Fibroblast of villous mesenchyme (primary cell): Measurements from ENCODE around the gene COG4. TPM values are rescaled to one million over a fixed set of nuclear protein-coding genes. Genes with fewer than 3 reads are reported as not detected.

Experiments used
- DNase-seq: peaks from one replicate; pipeline ENCODE4 v3.0.0-alpha.2; 2010; ENCODE audit warnings: low read depth
- H3K4me3 ChIP-seq: 2 replicates; pipeline ENCODE4 v1.5.1; 2011; ENCODE audit warnings: low read depth, mild to moderate bottlenecking, low read length
- total RNA-seq: library from RNA; depleted of rRNA; stranded (reverse); fragments of >200 nt; gene quantifications from 2 replicates; pipeline ENCODE4 v1.2.3, GENCODE V29; 2012
- TF ChIP-seq, protein P1 (sequence below): IDR thresholded peaks from 2 replicates; pipeline ENCODE4 v1.5.1; 2012; ENCODE audit warnings: low read depth, mild to moderate bottlenecking, low read length; ENCODE audit not compliant: insufficient read depth

The COG4 gene
- total RNA-seq, 1 donor, result 64.8 TPM

DNA sequence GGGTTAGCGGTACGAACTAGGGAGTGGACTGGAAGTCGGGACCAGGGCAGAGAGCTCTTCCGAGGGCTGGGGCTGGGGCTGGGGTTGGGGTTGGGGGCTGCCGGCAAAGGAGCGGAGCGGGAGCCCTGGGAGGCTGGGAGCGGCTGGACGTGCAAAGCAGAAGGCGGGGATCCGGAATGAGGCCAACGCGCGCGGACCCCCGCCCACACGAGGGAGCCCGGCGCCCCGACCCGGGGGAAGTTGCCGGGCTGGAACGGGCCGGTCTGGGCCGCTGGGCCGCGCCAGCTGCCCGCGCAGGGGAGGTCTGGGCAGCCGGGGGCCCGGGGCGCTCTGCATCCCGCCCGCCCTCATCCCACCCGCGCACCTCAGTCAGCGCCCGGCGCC, 84.8 kb downstream of the COG4 start:
- TF ChIP-seq, protein P1, sequence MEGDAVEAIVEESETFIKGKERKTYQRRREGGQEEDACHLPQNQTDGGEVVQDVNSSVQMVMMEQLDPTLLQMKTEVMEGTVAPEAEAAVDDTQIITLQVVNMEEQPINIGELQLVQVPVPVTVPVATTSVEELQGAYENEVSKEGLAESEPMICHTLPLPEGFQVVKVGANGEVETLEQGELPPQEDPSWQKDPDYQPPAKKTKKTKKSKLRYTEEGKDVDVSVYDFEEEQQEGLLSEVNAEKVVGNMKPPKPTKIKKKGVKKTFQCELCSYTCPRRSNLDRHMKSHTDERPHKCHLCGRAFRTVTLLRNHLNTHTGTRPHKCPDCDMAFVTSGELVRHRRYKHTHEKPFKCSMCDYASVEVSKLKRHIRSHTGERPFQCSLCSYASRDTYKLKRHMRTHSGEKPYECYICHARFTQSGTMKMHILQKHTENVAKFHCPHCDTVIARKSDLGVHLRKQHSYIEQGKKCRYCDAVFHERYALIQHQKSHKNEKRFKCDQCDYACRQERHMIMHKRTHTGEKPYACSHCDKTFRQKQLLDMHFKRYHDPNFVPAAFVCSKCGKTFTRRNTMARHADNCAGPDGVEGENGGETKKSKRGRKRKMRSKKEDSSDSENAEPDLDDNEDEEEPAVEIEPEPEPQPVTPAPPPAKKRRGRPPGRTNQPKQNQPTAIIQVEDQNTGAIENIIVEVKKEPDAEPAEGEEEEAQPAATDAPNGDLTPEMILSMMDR, result no peak
- peak overlapping the region; percentile 70 for H3K4me3 ChIP-seq
- no peak for DNase-seq

DNA sequence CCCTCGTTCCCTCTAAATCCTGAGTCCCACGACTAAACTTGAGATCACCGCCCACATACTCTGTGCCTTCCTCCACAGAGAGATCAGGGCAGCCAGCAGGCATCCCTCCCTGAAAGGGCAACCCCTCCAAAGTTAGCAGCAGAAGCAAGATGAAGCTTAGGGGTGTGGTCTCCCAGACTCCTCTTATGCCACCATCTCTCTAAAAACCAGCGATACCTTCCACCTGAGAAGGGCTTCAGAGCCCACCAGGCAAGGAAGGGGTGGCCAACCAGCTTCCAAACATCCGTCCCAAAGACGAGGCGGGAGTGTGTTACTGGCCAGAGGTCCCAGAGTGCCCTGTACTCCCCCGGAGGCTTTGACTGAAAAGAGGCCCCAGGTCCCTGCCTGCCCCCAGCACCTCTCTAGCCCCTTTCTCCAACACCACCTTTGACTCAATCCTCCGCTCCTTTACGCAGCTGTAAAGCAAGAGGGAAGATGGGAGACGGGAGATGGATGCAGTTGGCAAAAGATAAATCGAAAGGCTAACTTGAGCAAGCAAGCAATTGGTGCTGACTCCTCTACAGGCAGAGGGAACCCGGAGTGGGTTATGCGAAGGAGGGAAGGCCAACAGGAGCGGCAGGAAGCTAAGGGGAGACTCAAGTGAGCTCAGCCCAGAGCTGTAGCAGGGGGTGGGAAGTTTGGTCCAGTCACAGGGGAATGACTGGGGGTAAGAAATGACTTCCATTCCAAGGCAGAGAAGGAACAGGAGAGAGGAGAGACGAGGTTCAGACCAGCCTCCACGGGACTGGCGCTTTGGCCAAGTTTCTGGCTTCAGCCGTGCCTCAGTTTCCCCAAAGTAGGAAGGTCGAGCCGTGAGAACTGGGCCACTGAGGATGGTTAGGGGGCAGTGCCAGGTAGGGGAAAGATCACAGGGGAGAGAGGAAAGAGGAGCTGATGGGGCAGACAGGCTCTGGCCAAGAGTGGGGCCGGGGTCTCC, 85.5 kb downstream of the COG4 start:
- peak; percentile 62 for DNase-seq
- TF ChIP-seq, protein P1, result no peak
- peak overlapping the region; percentile 70 for H3K4me3 ChIP-seq

DNA sequence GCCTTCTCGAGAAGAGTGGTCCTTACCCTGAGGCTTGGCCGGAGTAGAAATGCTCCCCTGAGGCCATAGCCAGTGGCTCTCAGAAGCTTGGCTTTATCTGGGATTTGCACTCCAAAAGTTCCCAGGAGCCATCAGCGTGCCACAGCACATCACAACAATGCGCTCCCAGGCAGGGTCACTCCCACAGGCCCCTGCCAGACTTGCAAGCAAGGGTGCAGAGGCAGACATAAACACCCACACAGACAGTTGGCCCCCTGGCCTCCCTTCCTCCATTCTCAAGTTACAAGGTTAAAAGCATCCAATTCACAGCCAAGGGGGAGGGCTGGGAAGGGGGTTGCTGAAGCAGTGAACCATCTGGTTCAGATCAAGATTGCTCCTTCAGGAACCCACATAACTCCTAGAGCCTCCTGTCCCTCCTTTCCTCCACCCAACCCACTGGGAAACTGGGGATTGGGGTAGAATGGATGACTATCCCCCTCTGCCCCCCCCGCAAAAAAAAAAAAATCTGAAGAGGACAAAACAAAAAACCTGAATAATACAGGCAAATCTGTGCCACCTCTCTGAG, 86.3 kb downstream of the COG4 start:
- peak; percentile 99 for DNase-seq
- TF ChIP-seq, protein P1, result no peak
- peak overlapping the region; percentile 70 for H3K4me3 ChIP-seq

DNA sequence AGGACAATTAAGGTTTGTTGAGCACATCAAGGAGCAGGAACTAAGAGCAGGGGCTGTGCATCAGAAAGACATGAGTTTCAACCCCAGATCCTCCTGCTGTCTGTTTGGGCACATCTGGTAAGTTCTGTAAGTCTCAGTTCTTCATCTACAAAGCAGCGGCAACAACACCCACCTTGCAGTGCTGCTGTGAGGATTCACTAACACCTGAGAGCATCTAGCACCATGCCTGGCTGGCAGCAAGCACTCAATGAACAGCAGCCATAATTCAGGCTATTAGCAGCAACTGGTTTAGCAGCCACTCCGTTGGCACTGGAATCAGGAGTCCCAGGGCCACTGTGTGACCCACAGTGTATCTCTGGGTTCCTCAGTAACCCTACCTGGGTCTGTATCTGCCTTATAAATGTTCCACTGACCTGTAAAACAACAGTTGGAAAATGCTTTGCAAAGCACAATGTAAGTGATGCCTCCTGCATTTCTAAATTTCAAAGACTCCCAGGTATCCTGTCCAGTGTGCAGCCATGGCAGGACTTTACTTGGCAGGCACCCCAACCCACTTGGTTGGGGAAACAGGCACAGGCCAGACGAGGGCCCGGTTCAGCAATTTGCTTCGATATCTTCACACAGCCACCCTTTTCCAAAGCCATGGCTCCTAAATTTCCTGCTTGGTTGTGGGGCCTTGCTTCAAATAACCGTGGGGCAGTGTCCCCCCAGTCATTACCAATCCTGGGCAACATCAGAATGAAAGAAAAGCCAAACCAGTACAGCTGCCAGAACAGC, 88.7 kb downstream of the COG4 start:
- DNase-seq, result no peak
- TF ChIP-seq, protein P1, result no peak
- no peak overlapping the region for H3K4me3 ChIP-seq

DNA sequence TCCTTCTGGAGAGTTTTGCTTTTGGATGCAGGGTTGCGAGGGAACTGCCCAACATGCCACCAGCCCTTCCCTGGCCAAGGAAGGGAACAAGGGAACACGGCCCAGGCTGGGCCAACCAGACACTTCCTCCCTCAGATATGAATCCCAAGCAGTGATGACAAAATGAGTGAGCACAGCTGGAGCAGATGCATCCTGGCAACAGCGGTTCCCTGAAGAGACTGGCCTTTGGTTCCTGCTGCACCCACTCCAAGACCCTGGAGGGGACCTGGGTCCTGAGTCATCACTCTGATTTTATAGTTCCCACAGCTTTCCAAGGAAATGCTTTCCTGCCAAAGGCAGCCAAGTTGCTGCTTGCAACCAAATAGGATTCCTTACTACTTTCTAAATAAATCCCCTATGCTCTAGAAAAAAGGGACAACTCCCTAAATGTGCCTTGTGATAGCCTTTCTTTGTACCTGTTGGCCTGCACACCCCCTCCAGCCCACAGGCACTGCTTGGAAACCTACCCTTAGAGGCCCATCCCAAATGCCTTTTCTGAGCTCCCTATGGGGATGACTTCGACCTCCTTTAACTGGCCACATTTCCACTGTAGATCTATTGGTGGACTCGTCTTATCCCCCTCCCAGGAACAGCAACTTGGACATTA, 89.8 kb downstream of the COG4 start:
- TF ChIP-seq, protein P1, result no peak
- DNase-seq, result peak; percentile 96
- peak overlapping the region; percentile 23 for H3K4me3 ChIP-seq

DNA sequence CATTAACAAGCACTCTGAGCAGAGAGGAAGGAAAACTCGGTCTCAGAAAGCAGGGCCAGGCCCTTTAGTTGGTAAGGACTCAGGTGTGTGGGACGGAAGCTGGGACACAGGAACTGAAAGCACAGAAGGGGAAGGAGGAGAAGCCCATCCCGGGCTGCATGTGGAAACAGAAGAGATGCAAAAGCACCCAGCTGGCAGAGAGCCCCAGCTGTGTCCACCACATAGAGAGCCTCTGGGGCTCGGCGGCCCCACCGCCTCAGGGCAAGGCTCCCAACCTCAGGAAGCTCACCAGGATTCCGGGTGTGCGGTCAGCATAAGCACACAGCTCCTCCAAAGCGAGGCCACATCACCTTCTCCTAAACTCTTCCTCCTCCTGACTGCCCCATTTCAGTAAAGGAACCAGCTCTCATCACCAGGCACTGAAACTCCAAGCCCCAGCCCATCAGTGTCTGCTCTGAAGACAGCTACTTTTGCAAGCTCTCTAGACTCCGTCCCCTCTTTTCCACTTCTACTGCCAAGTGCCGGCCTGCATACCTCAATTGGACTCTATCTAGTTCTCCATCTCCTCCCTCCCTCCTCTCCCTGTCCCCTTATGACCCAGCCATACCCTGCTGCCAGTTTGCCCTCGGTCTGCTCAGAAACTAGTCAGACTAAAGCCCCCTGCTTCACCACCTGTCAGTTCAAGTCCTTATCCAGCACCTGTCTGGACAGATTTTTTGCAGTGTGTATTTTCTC, 90.5 kb downstream of the COG4 start:
- H3K4me3 ChIP-seq, result peak overlapping the region; percentile 23
- TF ChIP-seq, protein P1, result no peak
- DNase-seq, result peak; percentile 60
